ENCODE results near the gene CCDC201.

Gene CCDC201

DNA sequence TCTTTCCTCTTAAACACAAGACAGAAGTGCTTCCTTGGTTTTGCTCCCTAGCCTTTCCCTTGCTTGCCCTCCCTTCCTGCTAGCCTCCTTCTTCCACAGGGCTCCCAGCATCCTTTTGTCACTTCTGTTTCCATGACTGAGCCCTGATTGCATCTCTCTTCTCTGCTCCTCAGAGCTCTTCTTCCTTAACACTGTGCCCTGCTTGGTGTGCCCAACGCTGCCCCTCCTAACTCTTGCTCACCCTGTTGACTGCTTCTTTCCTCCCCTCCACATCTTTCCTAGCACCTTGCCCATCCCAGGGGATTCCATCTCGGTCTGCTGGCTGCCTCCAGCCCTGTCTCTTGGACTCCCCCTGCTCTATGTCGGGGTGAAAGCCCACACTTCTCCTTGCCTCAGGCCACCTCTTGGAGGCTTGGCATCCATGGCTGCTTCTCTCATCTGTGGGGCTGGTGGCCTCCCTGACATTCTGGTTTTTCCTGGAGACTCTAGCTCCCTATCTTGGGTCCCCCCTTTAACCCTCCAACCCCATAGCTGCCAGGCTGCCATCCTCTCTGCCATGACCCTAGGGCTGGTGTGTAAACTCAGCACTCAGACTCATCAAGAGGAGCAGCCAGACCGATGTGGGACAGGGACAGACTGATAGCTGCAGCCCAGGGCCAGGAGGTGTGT lies 21.2 kb upstream of the CCDC201 start:
- no peak for DNase-seq (ENCODE audit: low read depth in 2 of 2, low spot score in 1 of 2)

DNA sequence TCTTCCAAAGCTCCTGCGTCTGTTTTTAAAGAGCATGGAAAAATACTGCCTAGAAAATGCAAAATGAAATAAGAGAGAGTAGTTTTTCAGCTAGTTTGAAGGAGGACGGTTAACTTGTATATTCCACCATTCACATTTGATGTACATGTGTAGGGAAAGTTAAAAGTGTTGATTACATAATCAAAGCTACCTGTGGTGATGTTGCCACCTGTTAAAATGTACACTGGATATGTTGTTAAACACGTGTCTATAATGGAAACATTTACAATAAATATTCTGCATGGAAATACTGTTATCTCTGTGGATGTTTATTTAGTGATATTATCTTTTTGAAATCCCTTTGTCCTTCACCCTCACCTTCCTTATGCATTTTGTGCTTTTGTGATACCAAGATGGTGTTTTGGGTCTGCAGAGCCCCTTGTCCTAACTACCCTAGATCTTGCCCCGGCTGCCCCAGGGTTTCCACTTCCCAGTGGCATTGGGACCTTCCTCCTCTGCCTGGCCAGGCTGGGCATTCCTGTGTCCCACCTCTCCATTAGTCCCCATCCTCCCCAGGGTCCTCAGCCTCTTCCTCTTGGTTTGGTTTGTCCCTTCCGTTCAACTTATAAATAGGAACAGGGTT lies 20.6 kb upstream of the CCDC201 start:
- DNase-seq (ENCODE audit: low read depth in 2 of 2, low spot score in 1 of 2), result no peak

DNA sequence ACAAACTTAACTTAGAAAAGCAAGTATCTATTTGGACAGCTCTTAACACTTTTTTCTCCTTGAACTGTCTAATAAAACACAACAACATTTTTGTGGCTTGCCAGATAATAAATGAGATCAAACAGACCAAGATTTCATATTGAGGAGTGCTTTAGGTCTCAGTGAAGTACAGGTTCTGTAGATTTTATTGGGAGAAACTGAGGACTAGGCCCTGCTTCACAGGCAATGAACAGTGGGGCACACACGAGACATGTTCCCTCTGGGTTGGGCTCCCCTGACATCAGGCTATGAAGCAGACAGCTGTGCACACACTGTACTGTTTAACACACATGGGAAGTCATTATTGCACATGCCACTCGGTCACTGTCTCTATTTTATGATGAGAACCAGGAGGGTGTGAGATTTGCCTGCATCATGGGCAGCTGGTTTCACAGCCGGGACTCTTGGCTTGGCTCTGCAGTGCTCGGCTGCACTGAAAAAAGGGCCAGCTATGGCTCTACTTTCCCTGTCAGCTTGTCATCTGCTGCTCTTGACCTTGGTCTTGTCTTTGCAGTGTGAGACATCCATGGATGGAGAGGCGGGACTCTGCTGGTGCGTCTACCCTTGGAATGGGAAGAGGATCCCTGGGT lies 19.6 kb upstream of the CCDC201 start:
- no peak for DNase-seq (ENCODE audit: low read depth in 2 of 2, low spot score in 1 of 2)

DNA sequence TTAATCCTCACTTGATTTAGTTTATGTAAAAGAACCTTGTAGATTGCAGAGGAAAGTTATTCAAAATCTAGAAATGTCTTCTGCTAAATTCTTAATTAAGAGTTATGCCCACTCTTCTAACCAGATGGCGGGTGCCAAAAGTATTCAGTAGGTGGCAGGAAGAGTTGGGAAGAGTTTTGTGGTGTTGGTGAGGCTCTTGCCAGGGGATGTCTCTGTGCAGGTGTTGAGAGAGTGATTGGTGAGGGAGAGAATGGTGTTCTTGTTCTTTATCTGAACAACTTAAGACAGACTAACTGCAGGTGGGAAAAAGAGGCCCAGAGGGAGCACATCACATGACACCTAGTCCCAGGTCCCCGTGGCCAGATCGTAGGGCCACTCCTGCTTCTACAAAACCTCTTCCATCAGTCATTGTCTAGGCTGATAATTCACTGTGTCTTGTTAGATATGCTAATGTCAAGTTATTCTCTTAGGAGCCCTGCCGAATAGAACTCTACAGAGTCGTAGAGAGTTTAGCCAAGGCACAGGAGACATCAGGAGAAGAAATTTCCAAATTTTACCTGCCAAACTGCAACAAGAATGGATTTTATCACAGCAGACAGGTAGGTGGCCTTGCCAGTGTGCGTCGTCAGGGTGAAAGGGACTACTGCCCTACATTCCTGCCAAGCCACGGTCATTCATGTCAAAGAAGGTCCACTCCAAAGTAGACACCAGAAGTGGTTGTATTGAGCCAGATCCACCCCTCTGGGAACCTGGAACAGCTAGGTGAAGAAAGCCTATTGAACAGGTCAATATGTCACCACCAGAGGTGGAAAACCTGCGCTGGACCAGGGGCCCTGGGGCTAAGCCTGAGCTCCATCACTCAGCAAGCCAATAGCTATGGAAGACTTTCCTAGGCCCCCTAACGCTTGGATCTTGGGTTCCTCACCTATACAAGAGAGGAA lies 18.9 kb upstream of the CCDC201 start:
- no peak for DNase-seq (ENCODE audit: low read depth in 2 of 2, low spot score in 1 of 2)

DNA sequence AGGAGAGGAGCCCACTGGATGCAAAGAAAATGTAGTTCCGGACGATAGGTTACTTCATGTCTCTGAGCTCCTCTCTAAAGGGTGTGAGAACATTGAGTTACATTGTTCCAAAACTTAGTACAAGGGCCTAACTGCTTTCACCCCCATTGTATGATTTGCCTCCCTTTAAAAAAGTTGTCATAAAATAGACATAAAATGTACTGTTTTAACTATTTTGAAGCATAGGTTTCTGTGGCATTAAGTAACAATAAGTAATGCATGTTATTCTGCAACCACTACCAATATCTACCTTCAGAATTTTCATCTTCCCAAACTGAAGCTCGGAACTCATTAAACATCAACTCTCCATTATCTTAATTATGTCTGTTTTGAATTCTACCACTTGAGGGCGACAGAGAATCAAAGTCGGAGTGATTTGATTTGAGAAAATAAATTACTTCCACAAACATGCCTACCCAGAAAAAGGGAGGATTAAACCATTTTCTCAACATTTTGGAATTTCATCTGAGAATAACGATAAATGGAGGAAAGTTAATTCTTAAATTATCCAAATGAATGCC lies 18.1 kb upstream of the CCDC201 start:
- no peak for DNase-seq (ENCODE audit: low read depth in 2 of 2, low spot score in 1 of 2)

DNA sequence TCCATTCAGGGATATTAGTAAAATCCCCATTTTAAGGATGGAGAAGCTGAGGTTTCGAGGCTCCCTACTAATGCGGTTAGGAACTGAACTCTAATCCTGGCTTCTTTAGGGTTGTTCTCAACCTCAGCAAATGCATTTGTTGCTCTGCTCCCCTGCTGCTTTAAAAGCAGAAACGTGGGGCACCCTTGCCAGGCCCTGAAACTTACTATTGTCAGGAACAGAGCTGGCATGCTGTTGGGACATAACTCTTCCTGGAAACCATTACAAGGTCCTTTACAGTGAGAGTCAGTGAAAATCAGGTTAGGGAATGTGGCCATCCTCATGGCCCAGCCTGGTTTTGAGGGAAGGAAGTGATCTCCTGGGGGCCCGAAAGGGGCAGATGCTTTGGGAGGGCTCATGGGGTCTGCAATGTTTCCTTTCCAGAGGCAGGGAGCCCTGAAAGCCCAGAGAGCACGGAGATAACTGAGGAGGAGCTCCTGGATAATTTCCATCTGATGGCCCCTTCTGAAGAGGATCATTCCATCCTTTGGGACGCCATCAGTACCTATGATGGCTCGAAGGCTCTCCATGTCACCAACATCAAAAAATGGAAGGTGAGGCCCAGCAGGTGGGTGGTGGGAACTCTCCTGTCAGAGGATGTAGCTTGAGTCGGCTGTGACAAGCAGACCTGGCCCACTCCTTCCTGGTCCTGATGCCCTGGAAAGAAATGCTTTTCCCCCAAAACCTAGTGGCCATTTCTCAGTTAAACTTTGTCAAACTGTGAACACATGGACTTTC lies 17.4 kb upstream of the CCDC201 start:
- DNase-seq (ENCODE audit: low read depth in 2 of 2, low spot score in 1 of 2), result no peak

DNA sequence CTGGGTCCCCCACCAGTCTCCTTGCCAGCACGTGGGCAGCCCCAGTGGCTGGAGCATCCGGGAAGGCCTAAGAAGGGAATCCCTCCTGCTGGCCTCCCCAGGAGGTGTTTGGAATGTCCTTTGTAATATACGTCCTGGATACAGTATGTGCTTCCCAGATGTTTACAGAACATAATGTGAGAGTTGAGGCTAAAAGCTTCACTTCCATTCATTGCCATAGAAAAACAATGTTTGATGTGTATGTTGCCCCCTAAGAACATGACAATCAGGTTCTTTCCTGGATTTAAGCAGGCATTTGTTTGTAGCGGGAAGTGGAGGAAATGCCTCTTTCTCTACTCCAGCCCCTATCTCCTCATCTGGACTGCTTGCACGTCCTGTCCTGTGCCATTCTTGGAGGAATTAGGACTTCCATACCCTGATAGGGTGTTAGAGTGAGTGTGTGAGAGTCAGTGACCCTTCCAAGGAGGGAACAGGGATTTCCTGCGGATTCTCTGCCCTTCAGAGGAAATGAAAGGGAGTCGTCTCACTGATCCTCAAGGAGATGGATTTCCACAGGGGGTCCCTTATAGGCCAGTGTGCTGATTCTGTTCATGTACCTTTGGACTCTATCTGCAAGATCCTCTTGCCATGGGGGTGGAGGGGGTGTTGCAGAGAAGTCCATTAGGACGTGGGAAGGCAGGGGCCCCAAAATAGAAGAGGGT lies 16.6 kb upstream of the CCDC201 start:
- DNase-seq (ENCODE audit: low read depth in 2 of 2, low spot score in 1 of 2), result no peak

DNA sequence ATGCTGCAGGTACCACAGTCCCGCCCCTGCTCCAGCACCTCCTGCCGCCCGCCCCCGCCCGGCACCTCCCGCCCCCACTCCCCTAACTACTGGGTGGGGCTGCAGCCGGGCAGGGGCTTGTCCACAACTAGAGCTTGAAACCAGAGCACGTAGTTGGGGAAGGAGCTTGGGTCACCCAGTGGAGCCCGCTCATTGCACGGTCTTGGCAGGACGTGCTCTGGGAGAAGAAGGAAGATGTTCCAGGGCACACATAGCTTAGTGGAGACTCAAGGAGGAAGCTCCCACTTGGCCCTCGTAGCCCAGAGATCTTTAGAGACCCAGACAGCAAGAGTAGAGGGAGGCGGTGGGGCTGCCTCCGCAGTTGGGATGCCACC lies 16.1 kb upstream of the CCDC201 start:
- DNase-seq (ENCODE audit: low read depth in 2 of 2, low spot score in 1 of 2), result no peak

DNA sequence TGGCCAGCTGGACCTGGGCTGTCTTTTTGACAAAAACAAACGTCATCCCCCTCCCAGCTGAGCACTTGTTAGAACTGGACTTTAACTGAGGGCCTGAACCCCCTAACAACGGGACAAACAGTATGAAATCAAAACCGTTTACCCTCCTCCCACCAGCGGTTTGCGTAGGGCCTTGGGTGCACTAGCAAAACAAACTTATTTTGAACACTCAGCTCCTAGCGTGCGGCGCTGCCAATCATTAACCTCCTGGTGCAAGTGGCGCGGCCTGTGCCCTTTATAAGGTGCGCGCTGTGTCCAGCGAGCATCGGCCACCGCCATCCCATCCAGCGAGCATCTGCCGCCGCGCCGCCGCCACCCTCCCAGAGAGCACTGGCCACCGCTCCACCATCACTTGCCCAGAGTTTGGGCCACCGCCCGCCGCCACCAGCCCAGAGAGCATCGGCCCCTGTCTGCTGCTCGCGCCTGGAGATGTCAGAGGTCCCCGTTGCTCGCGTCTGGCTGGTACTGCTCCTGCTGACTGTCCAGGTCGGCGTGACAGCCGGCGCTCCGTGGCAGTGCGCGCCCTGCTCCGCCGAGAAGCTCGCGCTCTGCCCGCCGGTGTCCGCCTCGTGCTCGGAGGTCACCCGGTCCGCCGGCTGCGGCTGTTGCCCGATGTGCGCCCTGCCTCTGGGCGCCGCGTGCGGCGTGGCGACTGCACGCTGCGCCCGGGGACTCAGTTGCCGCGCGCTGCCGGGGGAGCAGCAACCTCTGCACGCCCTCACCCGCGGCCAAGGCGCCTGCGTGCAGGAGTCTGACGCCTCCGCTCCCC lies 15.5 kb upstream of the CCDC201 start, which contains the start of gene IGFBP1:
IGFBP1 (plus strand) TSS at position 304 of the 808 bp plus-strand sequence; CDS start at position 469, 165 bp downstream.
- no peak for DNase-seq (ENCODE audit: low read depth in 2 of 2, low spot score in 1 of 2)

DNA sequence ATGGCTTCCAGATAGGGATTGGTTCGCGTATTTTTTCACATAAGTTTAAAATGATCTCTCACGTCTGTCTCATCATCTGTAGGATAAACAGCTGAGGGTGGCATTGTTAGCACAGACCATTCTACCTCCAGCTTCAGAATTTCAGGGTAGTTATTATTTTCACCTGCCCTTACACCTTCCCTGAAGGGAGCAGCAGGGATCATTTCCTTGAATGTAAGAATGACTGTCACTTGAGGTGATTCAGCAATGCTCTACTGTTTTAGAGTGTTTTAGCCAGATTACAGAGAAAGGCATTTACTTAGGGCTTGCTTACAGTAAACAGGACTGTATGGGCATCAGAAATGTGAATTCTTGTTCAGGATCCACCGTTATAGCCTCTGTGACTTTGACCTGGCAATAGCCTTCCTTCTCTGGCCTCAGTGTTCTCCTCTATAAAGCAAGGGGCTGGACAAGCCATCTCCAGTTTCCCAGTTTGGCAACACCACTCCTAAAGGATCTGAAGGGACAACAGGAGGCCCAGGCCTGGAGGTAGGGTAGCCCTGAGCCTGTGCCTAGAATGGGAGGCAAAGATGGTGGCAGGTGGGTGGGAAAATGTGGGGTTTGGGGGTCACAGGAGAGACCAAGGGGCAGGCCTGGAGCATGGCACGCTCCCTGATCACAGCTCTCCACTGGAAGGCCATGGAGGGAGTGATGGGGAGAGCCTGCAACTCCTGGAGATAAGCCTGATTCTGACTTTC lies 14.2 kb upstream of the CCDC201 start:
- no peak for DNase-seq (ENCODE audit: low read depth in 2 of 2, low spot score in 1 of 2)

DNA sequence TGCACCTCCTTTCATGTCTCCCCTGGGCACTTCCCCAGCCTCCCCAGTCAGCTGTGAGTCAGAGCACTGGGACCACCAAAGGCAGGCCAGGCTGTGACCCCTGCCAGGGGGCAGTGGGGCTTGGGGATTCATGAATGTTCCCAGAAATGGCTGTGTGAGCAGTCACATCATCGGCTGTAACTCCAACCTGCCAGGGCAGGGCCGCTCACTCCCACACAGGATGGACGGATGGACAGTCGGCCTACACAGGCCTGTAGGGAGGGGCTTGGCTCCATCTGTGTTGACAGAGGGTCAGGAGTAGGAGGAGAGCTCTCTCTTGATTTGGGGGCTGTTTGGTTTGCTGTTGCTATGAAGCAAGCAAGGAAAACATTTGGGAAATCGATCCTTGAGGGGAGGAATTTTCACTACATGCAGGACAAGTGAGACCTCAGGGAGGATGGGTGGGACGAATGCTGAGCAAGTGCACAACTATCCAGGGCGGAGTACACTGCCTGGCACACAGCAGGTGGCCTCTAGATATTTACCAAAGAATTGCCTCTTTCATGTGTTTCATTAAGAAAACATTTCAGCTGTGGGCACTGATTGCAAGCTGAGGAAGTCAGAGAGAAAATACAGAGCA lies 12.5 kb upstream of the CCDC201 start:
- DNase-seq (ENCODE audit: low read depth in 2 of 2, low spot score in 1 of 2), result no peak

DNA sequence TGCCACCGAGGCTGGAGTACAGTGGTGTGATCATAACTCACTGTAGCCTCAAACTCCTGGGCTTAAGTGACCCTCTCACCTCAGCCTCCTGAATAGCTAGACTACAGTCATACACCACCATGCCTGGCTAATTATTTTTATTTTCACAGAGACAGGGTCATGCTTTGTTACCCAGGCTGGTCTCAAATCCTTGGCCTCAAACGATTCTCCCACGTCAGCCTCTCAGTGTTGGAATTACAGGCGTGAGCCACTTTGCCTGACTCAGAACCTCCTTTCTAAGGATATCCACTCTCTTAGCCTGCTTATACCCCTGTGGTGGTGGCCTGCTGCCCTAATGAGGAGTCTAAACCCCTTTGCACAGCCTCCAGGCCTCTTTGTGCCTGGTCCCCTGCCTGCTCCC lies 11.3 kb upstream of the CCDC201 start:
- DNase-seq (ENCODE audit: low read depth in 2 of 2, low spot score in 1 of 2), result no peak

DNA sequence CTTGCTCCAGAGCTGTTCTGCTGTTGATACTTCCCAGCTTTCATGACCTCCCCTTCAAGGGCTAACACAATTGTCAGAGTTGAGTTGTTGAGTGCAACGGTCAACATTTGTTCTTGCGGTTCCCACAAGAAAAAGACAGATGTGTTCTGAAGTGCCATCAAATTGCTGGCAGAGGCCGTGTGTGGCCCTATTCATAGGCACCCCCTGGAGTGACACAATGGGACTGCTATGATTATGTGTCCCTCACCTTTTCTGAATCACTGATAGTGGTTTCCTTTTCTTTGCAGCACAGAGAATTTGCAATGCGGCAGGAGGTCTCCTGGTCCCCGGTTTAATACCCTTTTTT lies 9.6 kb upstream of the CCDC201 start:
- no peak for DNase-seq (ENCODE audit: low read depth in 2 of 2, low spot score in 1 of 2)

DNA sequence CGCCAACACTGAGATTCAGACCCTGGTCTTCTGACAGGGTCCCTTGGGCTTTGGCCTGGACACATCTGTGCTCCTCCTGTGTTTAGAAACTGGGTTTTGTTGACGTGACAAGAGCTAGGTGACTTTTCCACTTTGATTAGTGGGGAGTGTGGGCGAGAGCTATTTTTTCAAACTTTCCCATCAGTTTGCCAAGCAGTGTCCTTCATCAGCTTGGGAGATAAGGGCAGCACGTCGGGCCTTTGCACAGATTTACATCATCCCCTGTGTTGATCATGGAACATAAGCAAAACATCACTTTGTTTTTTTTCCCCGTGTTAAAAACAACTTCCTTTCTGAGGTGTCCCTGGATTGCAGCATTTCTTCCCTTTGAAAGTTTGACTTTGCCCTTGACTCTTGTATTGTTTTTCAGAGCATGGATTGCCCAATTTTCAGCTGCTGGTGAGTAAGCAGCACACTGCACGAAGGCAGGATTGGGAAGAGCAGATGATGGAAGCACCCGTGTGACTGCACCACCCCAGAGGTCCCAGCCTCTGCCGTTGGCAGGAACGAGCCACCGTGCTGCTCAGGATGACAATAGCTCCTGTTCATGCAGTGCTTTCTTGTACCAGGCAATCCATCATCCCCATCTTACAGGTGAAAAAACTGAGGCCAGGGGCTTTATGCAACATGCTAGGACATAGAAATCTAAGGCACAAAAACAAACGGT lies 9.0 kb upstream of the CCDC201 start:
- DNase-seq (ENCODE audit: low read depth in 2 of 2, low spot score in 1 of 2), result no peak

DNA sequence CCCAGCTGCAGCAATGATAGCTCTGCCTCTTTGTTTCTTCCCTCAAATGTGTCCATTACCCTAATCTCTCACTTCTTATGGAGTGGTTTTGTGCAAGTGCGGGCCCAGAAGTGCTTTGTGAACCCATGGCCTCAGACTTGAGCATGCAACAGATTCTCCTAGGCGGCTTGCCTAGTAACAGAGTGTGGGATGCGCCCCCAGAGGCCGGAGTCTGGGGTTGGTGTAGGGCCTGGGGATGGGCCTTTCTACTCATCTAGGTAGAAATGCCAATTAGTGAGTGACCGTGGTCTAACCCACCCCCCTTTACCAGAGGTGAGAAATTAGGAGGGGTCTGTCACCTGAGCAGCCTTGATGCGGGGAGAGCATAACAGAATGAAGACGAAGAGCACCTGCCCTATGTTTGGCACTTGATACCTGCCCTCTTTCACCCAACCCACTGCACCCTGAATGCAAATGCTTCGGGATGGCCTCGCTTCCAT lies 8.4 kb upstream of the CCDC201 start:
- DNase-seq (ENCODE audit: low read depth in 2 of 2, low spot score in 1 of 2), result no peak

DNA sequence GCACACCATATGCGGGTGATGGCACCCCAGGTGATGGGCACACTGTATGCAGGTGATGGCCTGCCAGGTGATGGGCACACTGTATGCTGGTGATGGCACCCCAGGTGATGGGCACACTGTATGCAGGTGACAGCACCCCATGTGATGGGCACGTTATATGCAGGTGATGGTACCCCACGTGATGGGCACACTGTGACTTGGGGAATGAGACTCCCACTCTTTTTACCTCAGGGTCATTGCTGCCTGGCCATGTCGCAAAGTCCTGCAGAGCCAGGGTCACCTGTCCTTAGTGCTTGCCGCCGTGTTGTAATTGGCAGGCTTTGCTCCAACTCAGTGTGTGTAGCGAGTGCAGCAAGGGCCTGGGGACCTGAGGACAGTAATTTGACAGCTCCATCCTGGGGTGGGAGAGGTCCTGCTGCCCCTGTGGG lies 7.6 kb upstream of the CCDC201 start:
- DNase-seq (ENCODE audit: low read depth in 2 of 2, low spot score in 1 of 2), result no peak

DNA sequence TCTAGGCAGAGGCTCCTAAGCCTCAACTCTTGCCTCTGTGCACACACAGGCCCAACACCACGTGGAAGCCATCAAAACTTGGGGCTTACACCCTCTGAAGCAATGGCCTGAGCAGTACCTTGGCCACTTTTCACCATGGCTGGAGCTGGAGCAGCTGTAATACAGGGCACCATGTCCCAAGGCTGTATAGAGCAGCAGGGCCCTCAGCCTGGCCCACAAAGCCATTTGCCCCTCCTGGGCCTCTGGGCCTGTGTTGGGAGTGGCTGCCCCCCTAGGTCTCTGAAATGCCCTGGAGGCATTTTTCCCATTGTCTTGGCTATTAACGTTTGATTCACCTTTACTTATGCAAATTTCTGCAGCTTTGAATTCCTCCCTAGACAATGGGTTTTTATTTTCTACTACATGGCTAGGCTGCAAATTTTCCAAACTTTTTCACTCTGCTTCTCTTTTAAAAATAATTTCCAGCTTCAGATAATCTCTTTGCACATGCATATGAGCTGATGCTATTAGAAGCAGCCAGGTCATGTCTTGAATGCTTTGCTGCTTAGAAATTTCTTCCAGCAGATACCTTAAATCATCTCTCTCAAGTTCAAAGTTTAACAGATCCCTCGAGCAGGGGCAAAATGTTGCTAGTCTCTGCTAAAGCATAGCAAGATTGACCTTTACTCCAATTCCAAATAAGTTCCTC lies 5.7 kb upstream of the CCDC201 start:
- DNase-seq (ENCODE audit: low read depth in 2 of 2, low spot score in 1 of 2), result no peak

Data from stimulated activated CD8-positive, alpha-beta memory T cell treated with anti-CD3 and anti-CD28 coated beads, Interleukin-4, amount 100 ng/mL, for 1 hour (primary cell).